Nephron progenitor cell (in vitro differentiated cells): ENCODE measurements around the gene MAN2B2.
A peak's percentile ranks its signal among the peaks of the same experiment; 100 is the strongest.

Source experiments
- DNase-seq: peaks from one replicate; pipeline ENCODE4 v3.0.0; 2021
- H3K27ac Mint-ChIP-seq: 2 replicates; pipeline ENCODE4 v1.8.0; 2021; ENCODE audit warnings: mild to moderate bottlenecking, moderate library complexity, mixed read lengths
- H3K27me3 Mint-ChIP-seq: 2 replicates; pipeline ENCODE4 v1.8.0; 2021; ENCODE audit warnings: mild to moderate bottlenecking, low read depth, mixed read lengths; ENCODE audit not compliant: poor library complexity
- H3K36me3 Mint-ChIP-seq: 2 replicates; pipeline ENCODE4 v1.8.0; 2021; ENCODE audit warnings: low read depth, mixed read lengths
- H3K4me1 Mint-ChIP-seq: 2 replicates; pipeline ENCODE4 v1.8.0; 2021; ENCODE audit warnings: mixed read lengths
- H3K4me3 Mint-ChIP-seq: 2 replicates; pipeline ENCODE4 v1.8.0; 2021; ENCODE audit warnings: mild to moderate bottlenecking, moderate library complexity, mixed read lengths
- H3K9me3 Mint-ChIP-seq: 2 replicates; pipeline ENCODE4 v1.8.0; 2021; ENCODE audit warnings: mild to moderate bottlenecking, moderate library complexity, mixed read lengths
- TF ChIP-seq, protein P1 (sequence below): fragments of 200-600 bp; sonication (generic); IDR thresholded peaks from 2 replicates; pipeline ENCODE4 v1.5.0; 2021; ENCODE audit warnings: antibody characterized with exemption

MAN2B2 gene

GRCh38 chr4:6560416-6561172, 14.4 kb upstream of the MAN2B2 start:
- H3K4me3 Mint-ChIP-seq = no peak overlapping the region
- TF ChIP-seq, protein P1, sequence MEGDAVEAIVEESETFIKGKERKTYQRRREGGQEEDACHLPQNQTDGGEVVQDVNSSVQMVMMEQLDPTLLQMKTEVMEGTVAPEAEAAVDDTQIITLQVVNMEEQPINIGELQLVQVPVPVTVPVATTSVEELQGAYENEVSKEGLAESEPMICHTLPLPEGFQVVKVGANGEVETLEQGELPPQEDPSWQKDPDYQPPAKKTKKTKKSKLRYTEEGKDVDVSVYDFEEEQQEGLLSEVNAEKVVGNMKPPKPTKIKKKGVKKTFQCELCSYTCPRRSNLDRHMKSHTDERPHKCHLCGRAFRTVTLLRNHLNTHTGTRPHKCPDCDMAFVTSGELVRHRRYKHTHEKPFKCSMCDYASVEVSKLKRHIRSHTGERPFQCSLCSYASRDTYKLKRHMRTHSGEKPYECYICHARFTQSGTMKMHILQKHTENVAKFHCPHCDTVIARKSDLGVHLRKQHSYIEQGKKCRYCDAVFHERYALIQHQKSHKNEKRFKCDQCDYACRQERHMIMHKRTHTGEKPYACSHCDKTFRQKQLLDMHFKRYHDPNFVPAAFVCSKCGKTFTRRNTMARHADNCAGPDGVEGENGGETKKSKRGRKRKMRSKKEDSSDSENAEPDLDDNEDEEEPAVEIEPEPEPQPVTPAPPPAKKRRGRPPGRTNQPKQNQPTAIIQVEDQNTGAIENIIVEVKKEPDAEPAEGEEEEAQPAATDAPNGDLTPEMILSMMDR = no peak
- no peaks in the 10 kb centered on the region for H3K4me1 Mint-ChIP-seq
- no peaks in the 10 kb centered on the region for H3K36me3 Mint-ChIP-seq
- no peak for DNase-seq
- H3K27me3 Mint-ChIP-seq = peaks cover 96% of the 10 kb centered on the region
- no peak overlapping the region for H3K27ac Mint-ChIP-seq
- no peaks in the 10 kb centered on the region for H3K9me3 Mint-ChIP-seq

GRCh38 chr4:6561173-6561516, 13.8 kb upstream of the MAN2B2 start:
- Mint-ChIP-seq H3K36me3 (no peaks in the 10 kb centered on the region), H3K9me3 (no peaks in the 10 kb centered on the region), H3K4me3 (no peak overlapping the region), H3K4me1 (no peaks in the 10 kb centered on the region), H3K27me3 (peaks cover 96% of the 10 kb centered on the region), H3K27ac (no peak overlapping the region)
- DNase-seq = no peak
- TF ChIP-seq, protein P1 = no peak

GRCh38 chr4:6561706-6562371, 13.2 kb upstream of the MAN2B2 start:
- Mint-ChIP-seq H3K27me3 (peaks cover 96% of the 10 kb centered on the region), H3K4me3 (no peak overlapping the region), H3K27ac (no peak overlapping the region), H3K36me3 (no peaks in the 10 kb centered on the region), H3K9me3 (no peaks in the 10 kb centered on the region), H3K4me1 (no peaks in the 10 kb centered on the region)
- TF ChIP-seq, protein P1 = no peak
- no peak for DNase-seq

- DNase-seq = peak; percentile 60
- peaks cover 96% of the 10 kb centered on the region for H3K27me3 Mint-ChIP-seq
- no peak overlapping the region for H3K4me3 Mint-ChIP-seq
- TF ChIP-seq, protein P1 = no peak
- no peaks in the 10 kb centered on the region for H3K9me3 Mint-ChIP-seq
- no peaks in the 10 kb centered on the region for H3K36me3 Mint-ChIP-seq
- no peak overlapping the region for H3K27ac Mint-ChIP-seq
- no peaks in the 10 kb centered on the region for H3K4me1 Mint-ChIP-seq
Measured at GRCh38 chr4:6562931-6563901, 11.8 kb upstream of the MAN2B2 start.

GRCh38 chr4:6563935-6564645, 10.9 kb upstream of the MAN2B2 start:
- TF ChIP-seq, protein P1 = no peak
- Mint-ChIP-seq H3K27ac (no peak overlapping the region), H3K36me3 (no peaks in the 10 kb centered on the region), H3K4me3 (no peak overlapping the region), H3K27me3 (peaks cover 96% of the 10 kb centered on the region), H3K9me3 (no peaks in the 10 kb centered on the region), H3K4me1 (no peaks in the 10 kb centered on the region)
- no peak for DNase-seq
